OCI-LY3 (cell line): ENCODE data around the gene PATJ.

Source experiments
- CTCF ChIP-seq: fragments of 200-600, 300-600 bp; sonication (generic); IDR thresholded peaks from 2 replicates; pipeline ENCODE4 v1.5.1; 2014; ENCODE audit warnings: antibody characterized with exemption, low read length, low read depth
- EZH2phosphoT487 ChIP-seq: fragments of 200-600 bp; shearing (Covaris generic); IDR thresholded peaks from 2 replicates; pipeline ENCODE4 v1.6.1; 2018; ENCODE audit warnings: antibody characterized with exemption, mixed run types, low read depth

GRCh38 chr1:62012095-62012494 is 269.8 kb downstream of the PATJ start:
- TF ChIP-seq EZH2phosphoT487 (no peak), CTCF (no peak)
